ENCODE data around the gene FZD8. TPM values are rescaled to one million over a fixed set of nuclear protein-coding genes. Genes with fewer than 3 reads are reported as not detected.
A peak's percentile ranks its signal among the peaks of the same experiment; 100 is the strongest.

FZD8 gene
- total RNA-seq, 1 experiment from 2014 or later: 13.7 TPM

- ATAC-seq: peak; percentile 5
- peaks cover 38% of the 10 kb centered on the region for H3K4me1 Mint-ChIP-seq
- no peak overlapping the region for H3K27ac Mint-ChIP-seq
- no peaks in the 10 kb centered on the region for H3K9me3 Mint-ChIP-seq
- no peaks in the 10 kb centered on the region for H3K36me3 Mint-ChIP-seq
- peaks cover 40% of the 10 kb centered on the region for H3K27me3 Mint-ChIP-seq (ENCODE audit: low read depth)
- ChIA-PET POLR2A (interaction anchor here (0.6 kb wide), 1 partner anchor 488 kb away, joined by 3 read pairs; no protein-coding TSS in a partner anchor), CTCF (interaction anchor here (0.7 to 1.6 kb wide), 5 partner anchors 47 to 300 kb away, joined by 3 to 6 read pairs (median 3); no protein-coding TSS in a partner anchor)
- peak overlapping the region; percentile 68 for H3K4me3 Mint-ChIP-seq
- peak; percentile 71 for DNase-seq (ENCODE audit: low spot score)
- TF ChIP-seq NFATC4 (CRISPR knock-in tag; IDR thresholded peaks at IDR 0.05) (no peak), AFF4 (CRISPR knock-in tag; IDR thresholded peaks at IDR 0.05; ENCODE audit: borderline replicate concordance) (peak; percentile 78; the same call in 1 of the 2 replicates), SMAD3 (CRISPR knock-in tag; IDR thresholded peaks at IDR 0.05; ENCODE audit: borderline replicate concordance) (peak; percentile 97), NR3C1 (CRISPR knock-in tag; conservative IDR thresholded peaks at IDR 0.05; ENCODE audit: low read depth) (no peak), E2F1 (CRISPR knock-in tag; IDR thresholded peaks at IDR 0.05) (peak; percentile 94), ZNF317 (CRISPR knock-in tag; IDR thresholded peaks at IDR 0.05; ENCODE audit: borderline replicate concordance, low read depth) (0 out of 2 replicates have a peak, but pooled peaks have one; percentile 35), TEAD1 (CRISPR knock-in tag; IDR thresholded peaks at IDR 0.05) (peak; percentile 74; the same call in 1 of the 2 replicates), CDX4 (CRISPR knock-in tag; IDR thresholded peaks at IDR 0.05; ENCODE audit: borderline replicate concordance) (no peak), STAT6 (CRISPR knock-in tag; conservative IDR thresholded peaks at IDR 0.05; ENCODE audit: low read depth) (no peak), CREB1 (CRISPR knock-in tag; IDR thresholded peaks at IDR 0.05) (peak; percentile 93), TEAD4 (CRISPR knock-in tag; IDR thresholded peaks at IDR 0.05) (peak; percentile 82; the same call in 1 of the 2 replicates), ARID4B (CRISPR knock-in tag; IDR thresholded peaks at IDR 0.05; ENCODE audit: borderline replicate concordance) (peak; percentile 81; the same call in 1 of the 2 replicates), PREB (CRISPR knock-in tag; IDR thresholded peaks at IDR 0.05; ENCODE audit: borderline replicate concordance) (0 out of 2 replicates have a peak, but pooled peaks have one; percentile 82), ZNF671 (CRISPR knock-in tag; IDR thresholded peaks at IDR 0.05) (no peak), ZNF396 (CRISPR knock-in tag; IDR thresholded peaks at IDR 0.05; ENCODE audit: borderline replicate concordance) (no peak), ZNF423 (CRISPR knock-in tag; IDR thresholded peaks at IDR 0.05) (peak; percentile 60), AR (CRISPR knock-in tag; IDR thresholded peaks at IDR 0.05) (no peak)
These were observed 983 bp downstream of the FZD8 start for GRCh38 chr10:35640951-35641675.

Measured in WTC11 (cell line).